Putamen (tissue), 1 donor: Measurements from ENCODE around the gene RHOT2.

Experiments used
- DNase-seq: peaks from one replicate; pipeline ENCODE4 v3.0.0-alpha.2; 2016; ENCODE audit warnings: low spot score

The RHOT2 gene

GRCh38 chr16:715477-716199, 47.7 kb downstream of the RHOT2 start:
- DNase-seq: no peak

- peak; percentile 95 for DNase-seq
Observed at GRCh38 chr16:716200-716568, 48.3 kb downstream of the RHOT2 start.

- no peak for DNase-seq
Observed at GRCh38 chr16:716768-717325, 48.9 kb downstream of the RHOT2 start.

GRCh38 chr16:717450-718245, 49.7 kb downstream of the RHOT2 start:
- DNase-seq: no peak

GRCh38 chr16:718389-718788, 50.5 kb downstream of the RHOT2 start:
- no peak for DNase-seq

- no peak for DNase-seq
Observed at GRCh38 chr16:718922-719321, 51.0 kb downstream of the RHOT2 start.

GRCh38 chr16:719815-720446, 52.0 kb downstream of the RHOT2 start:
- DNase-seq: no peak

- DNase-seq: no peak
Observed at GRCh38 chr16:720447-720989, 52.6 kb downstream of the RHOT2 start.

GRCh38 chr16:720990-721764, 53.2 kb downstream of the RHOT2 start, which contains the start of gene ANTKMT:
Gene ANTKMT, plus strand, starts transcription at chr16:721146. Its CDS starts 129 bp downstream, at chr16:721275.
- no peak for DNase-seq

GRCh38 chr16:721765-722540, 54.0 kb downstream of the RHOT2 start:
- DNase-seq: no peak

- DNase-seq: no peak
Observed at GRCh38 chr16:722835-723633, 55.1 kb downstream of the RHOT2 start.

GRCh38 chr16:723695-724094, 55.8 kb downstream of the RHOT2 start:
- no peak for DNase-seq
